Right renal pelvis (tissue), 4 donors: ENCODE data around the gene FRMD8. TPM values are rescaled to one million over a fixed set of nuclear protein-coding genes. Genes with fewer than 3 reads are reported as not detected.
"Not testable (repeated sequence)": the region's sequence is repeated elsewhere in the genome, so short reads cannot be mapped to it uniquely, and the experiment has no call there.

Experiments
- DNase-seq, 4 donors: peaks; one replicate each; pipeline ENCODE4 v3.0.0-alpha.2; 2013; ENCODE audit warnings: low read depth in 4 of 4, low spot score in 3 of 4, missing footprints in 1 of 4
- polyA plus RNA-seq, 4 donors: library from polyadenylated mRNA; unstranded; fragments of 120-200 nt; gene quantifications; one replicate each; pipeline ENCODE4 v1.2.1, GENCODE V29; 2013; ENCODE audit not compliant: insufficient read length in 4 of 4

The FRMD8 gene
- polyA plus RNA-seq, 4 donors = 17.4 to 25.0 (median 18.7) TPM

GRCh38 chr11:65411681-65412070 lies 25.2 kb downstream of the FRMD8 start:
- no peak for DNase-seq

GRCh38 chr11:65412271-65413076 lies 26.0 kb downstream of the FRMD8 start:
- DNase-seq = no peak

GRCh38 chr11:65413077-65413664 lies 26.7 kb downstream of the FRMD8 start:
- not testable (repeated sequence) for DNase-seq

- DNase-seq = no peak
Observed at GRCh38 chr11:65414776-65415498, 28.5 kb downstream of the FRMD8 start.

- no peak for DNase-seq
Observed at GRCh38 chr11:65415499-65416340, 29.3 kb downstream of the FRMD8 start.

- DNase-seq = peak in 3 of 4 donors; percentile 75 to 87 (median 77)
Observed at GRCh38 chr11:65416341-65416824, 29.9 kb downstream of the FRMD8 start.

GRCh38 chr11:65416841-65417701 lies 30.6 kb downstream of the FRMD8 start:
- no peak for DNase-seq

GRCh38 chr11:65417702-65418430 lies 31.4 kb downstream of the FRMD8 start:
- no peak for DNase-seq

GRCh38 chr11:65418431-65418680 lies 31.9 kb downstream of the FRMD8 start:
- DNase-seq = no peak

GRCh38 chr11:65418681-65419459 lies 32.4 kb downstream of the FRMD8 start:
- DNase-seq = peak; percentile 83 to 94 (median 92)

- DNase-seq = no peak
Observed at GRCh38 chr11:65419460-65419771, 33.0 kb downstream of the FRMD8 start.

GRCh38 chr11:65419772-65420481 lies 33.5 kb downstream of the FRMD8 start:
- DNase-seq = no peak

GRCh38 chr11:65420506-65420905 lies 34.1 kb downstream of the FRMD8 start:
- no peak for DNase-seq

- no peak for DNase-seq
Observed at GRCh38 chr11:65420979-65421793, 34.7 kb downstream of the FRMD8 start.

- DNase-seq = peak; percentile 86 to 92 (median 92)
Observed at GRCh38 chr11:65421794-65422632, 35.6 kb downstream of the FRMD8 start.
